HG02798 (cell line): Measurements from ENCODE around the gene DPP4.
A peak's percentile ranks its signal among the peaks of the same experiment; 100 is the strongest.

Experiments
- ATAC-seq: cut with Tn5 transposase; IDR thresholded peaks from one replicate; pipeline ENCODE4 v1.9.1; 2021; ENCODE audit warnings: mild to moderate bottlenecking; ENCODE audit not compliant: unreplicated experiment, poor library complexity

Gene DPP4

GRCh38 chr2:162086904-162087303, 12.9 kb upstream of the DPP4 start:
- ATAC-seq: no peak

DNA sequence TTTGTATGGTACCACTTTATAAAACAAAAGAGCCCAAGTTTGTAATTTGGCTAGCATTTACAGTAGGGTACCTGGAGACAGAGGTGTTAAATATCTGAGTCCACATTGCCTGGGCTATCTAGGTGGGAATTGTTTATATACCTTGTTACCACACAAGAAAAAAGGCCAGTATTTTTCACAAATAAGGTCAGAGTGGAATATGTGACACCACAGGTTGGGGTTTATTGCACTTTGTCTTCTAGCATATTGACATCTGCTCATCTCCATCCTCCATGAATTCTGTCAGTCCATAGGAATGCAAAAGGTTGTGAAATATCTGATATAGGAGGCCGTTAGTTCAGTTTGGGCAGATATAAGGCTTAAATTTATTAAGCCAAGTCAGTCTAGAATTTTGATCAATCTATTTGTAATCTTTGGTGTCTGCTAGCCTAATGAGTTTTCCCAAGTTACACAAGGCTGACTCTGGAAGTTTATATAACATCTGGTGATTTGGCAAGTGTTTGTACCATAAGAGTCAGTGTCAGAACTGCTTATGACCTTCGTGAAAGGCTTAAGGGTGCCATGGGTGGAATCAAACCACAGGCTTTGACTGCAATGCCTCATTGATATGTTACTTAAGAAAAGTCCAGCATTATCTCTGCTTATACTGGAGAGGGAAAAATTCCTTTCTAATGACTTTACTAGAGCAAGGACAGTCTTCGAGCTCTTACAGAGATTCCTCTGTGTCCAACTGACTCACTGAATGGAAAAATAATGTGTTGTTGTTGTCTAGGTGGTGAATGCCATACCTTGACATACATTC, 11.3 kb upstream of the DPP4 start:
- no peak for ATAC-seq

GRCh38 chr2:162084536-162084935, 10.5 kb upstream of the DPP4 start:
- ATAC-seq: no peak

DNA sequence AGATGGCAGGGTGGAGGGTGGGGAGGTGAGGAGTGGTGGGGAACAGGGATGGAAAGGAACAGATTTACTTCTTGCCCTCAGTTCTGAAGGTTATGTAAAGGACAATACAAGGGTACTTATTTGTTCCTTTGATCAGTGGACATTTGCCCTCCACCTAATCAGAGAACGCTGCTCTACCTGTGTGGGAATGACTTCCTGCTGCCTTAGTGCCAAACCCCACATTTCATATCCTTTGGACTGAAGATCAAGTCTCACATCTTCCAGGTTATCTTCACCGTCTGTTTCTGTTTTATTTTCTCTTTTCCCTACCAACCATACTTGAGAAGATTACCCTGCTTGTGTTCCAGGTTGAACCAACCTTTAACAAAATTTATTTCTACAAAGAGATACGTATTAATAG, 8.7 kb upstream of the DPP4 start:
- no peak for ATAC-seq

GRCh38 chr2:162082036-162082435, 8.0 kb upstream of the DPP4 start:
- ATAC-seq: no peak

DNA sequence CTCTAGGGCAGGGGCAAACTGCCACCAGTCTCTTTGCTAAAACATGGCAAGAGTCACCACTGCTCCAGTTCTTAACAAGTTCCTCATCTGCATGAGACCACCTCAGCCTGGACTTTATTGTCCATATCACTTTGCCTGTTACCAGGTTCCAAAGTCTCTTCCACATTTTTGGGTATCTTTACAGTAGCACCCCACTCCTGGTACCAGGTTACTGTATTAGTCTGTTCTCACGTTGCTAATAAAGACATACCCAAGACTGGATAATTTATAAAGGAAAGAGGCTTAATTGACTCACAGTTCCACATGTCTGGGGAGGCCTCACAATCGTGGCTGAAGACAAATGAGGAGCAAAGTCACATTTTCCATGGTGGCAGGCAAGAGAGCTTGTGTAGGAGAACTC, 5.5 kb upstream of the DPP4 start:
- no peak for ATAC-seq

DNA sequence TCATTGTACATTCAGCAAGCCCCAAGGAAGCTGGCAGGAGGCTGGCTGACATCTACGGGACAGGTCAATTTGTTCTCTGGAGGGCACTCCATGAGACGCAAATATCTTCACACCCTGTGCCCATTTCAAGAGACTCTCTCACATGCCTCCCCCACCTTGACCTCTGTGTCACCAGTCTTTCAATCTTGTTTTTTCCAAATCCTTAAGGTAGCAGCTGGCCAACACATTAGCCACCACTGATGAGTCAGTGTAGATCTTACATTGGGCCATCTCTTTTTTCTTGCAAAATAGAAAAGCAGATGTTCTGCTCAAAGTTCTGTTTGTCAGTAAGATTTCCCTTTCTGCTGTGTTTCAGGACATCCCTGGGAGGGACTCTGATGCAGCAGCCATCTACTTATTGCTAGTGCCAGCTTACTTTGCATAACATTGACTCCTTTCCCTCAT, 1.7 kb upstream of the DPP4 start:
- no peak for ATAC-seq

GRCh38 chr2:162074928-162075688, 1.1 kb upstream of the DPP4 start:
- no peak for ATAC-seq

DNA sequence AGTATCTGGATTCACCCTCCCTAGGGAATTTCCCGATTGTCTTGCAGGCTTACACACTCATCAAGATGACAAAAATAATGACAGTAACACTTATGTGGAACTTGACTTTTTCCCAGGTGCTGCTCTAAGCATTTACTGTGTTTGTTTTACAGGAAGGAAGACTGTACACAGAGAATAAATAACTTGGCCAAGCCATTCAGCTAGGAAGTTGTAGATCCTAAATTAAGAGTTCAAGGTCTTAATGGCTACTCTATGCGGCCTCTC, 549 bp upstream of the DPP4 start:
- no peak for ATAC-seq

GRCh38 chr2:162072976-162073887, 783 bp downstream of the DPP4 start:
- ATAC-seq: peak; percentile 1

DNA sequence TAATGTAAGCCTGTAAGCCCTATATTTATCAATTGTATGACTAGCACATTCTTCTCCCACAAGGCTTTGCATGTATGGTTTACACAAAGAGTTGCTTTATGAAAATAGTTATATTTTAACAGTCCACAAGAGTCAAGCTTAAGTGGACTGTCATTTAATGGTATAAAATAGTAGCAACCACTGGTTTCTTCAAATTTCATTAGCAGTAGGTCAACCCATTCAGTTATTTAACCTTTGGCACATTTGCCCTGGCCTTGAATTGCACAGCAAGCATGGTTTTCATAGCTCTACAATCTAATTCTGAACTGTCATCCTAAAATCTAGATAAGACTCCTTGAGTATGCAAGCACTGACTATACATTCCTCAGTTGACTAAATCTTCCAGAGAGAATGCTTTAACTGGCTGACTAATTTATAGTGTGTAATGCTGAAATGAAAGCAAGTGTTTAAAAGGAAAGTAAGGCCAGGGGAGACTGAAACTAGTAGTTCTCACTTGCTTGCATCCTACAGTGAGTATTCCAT, 1.8 kb downstream of the DPP4 start:
- ATAC-seq: peak; percentile 66

DNA sequence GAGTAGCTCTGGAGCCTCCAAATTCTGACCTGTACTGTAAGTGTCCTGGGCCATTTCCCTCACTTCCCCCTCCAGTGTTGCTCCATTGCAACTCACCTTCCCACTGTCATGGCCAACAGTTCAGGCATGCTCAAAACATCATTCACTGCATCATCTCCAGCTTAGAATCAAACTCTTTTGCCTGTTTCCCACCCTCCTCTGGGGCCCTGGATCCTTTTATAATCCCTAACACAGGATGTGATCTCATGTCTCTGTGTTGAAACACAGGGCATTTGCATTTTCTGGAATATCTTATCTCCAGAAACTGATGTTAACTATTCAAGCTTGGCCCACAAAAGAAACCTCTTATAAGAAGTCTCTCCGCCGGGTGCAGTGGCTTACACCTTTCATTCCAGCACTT, 3.0 kb downstream of the DPP4 start:
- no peak for ATAC-seq

- no peak for ATAC-seq
Measured at GRCh38 chr2:162070228-162070936, 3.6 kb downstream of the DPP4 start.

- ATAC-seq: no peak
Measured at GRCh38 chr2:162069267-162069903, 4.6 kb downstream of the DPP4 start.

DNA sequence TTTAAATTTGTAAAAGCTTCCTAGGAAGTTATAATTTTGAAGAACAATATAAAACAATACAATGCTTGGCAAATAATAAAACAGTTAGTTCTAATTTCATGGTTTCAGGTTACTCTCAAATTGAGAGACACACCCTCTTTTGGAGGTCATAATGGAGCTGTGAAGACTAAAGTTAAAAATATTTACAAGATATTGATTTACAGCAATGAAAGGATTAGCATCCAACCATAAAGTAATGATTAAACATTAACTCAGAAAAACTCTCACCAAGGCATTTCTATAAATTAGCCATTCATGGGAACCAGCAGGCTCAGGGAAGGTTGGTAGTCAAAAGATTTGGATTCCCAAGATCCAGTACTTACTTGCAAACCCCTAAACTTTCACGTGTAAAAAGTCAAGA, 6.4 kb downstream of the DPP4 start:
- no peak for ATAC-seq

GRCh38 chr2:162065767-162066166, 8.2 kb downstream of the DPP4 start:
- ATAC-seq: no peak

- ATAC-seq: peak; percentile 44
Measured at GRCh38 chr2:162063899-162064298, 10.1 kb downstream of the DPP4 start.

DNA sequence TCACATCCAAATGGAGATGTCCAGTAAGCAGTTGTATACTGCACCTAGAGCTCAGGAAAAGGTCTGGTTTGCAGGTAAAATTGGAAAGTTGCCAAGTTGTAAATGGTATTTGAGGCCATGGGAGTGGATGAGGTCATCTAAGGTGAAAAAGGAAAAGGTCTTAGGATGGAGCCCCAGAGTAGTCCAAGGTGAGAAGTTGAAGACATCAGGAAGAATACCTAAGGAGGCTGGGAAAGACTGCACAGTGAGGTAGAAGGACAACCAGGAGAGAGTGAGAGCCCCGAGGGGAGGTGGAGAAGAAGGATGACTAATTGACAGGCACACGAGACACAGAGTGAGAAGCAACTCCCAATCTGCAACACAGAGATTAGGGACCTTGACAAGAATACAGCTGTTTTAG, 10.7 kb downstream of the DPP4 start:
- ATAC-seq: no peak

DNA sequence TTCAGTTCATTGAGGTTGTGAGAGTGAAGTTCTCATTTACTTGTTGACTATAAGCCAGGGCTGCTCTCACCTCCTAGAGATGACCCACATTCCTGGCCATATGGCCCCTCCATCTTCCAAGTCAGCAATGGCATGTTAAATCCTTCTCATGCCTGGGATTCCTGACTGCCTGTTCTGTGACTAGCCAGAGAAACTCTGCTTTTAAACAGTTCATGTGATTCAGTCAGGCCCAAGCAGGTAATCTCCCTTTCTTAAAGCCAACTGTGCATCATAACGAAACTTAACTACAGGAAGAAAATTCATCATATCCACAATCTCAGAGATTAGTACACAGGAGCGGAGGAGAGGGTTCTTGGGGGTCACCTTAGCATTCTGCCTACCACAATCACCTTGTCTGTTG, 11.5 kb downstream of the DPP4 start:
- ATAC-seq: peak; percentile 20

- ATAC-seq: no peak
Measured at GRCh38 chr2:162061021-162061420, 13.0 kb downstream of the DPP4 start.
